Stimulated activated naive B cell treated with anti-CD40 and anti-IgM and Interleukin-4, amounts not matched to agents 10 μg/mL and 1 μg/mL and 100 μg/mL, for 72 hours (primary cell): ENCODE measurements around the gene NELFB.

Experiments
- ATAC-seq, 2 donors: fragments of 150-1000 bp; cut with Tn5 transposase; replicated peaks; 2 replicates each; pipeline ENCODE4 v1.10.0; 2021; ENCODE audit warnings: moderate library complexity in 1 of 2
- DNase-seq: peaks from one replicate; pipeline ENCODE4 v3.0.0; 2021
- H3K27ac Mint-ChIP-seq: one replicate; pipeline ENCODE4 v1.8.0; 2022; ENCODE audit warnings: mild to moderate bottlenecking, mixed read lengths
- H3K27me3 Mint-ChIP-seq, 2 donors: one replicate each; pipeline ENCODE4 v1.8.0; 2022; ENCODE audit warnings: mixed read lengths in 2 of 2
- H3K36me3 Mint-ChIP-seq, 2 donors: one replicate each; pipeline ENCODE4 v1.8.0; 2022; ENCODE audit warnings: mixed read lengths in 2 of 2, mild to moderate bottlenecking in 1 of 2
- H3K4me1 Mint-ChIP-seq, 2 donors: one replicate each; pipeline ENCODE4 v1.8.0; 2022; ENCODE audit warnings: mixed read lengths in 2 of 2, mild to moderate bottlenecking in 1 of 2
- H3K4me3 Mint-ChIP-seq, 2 donors: one replicate each; pipeline ENCODE4 v1.8.0; 2022; ENCODE audit warnings: mild to moderate bottlenecking in 2 of 2, mixed read lengths in 2 of 2, moderate library complexity in 1 of 2
- H3K9me3 Mint-ChIP-seq, 2 donors: one replicate each; pipeline ENCODE4 v1.8.0; 2022; ENCODE audit warnings: mixed read lengths in 2 of 2, mild to moderate bottlenecking in 1 of 2

NELFB gene

GRCh38 chr9:137228506-137228967 is 26.6 kb upstream of the NELFB start:
- no peak overlapping the region for H3K27ac Mint-ChIP-seq
- no peak for ATAC-seq
- peaks cover 9 to 24% of the 10 kb centered on the region in 2 donors for H3K4me1 Mint-ChIP-seq
- no peak overlapping the region for H3K4me3 Mint-ChIP-seq
- H3K36me3 Mint-ChIP-seq, result no peaks in the 10 kb centered on the region
- peaks cover 12 to 28% of the 10 kb centered on the region in 2 donors for H3K27me3 Mint-ChIP-seq
- H3K9me3 Mint-ChIP-seq, result no peaks in the 10 kb centered on the region
- no peak for DNase-seq

GRCh38 chr9:137228968-137229896 is 25.9 kb upstream of the NELFB start:
- ATAC-seq (no peak), DNase-seq (no peak)
- Mint-ChIP-seq H3K27me3 (peaks cover 12 to 28% of the 10 kb centered on the region in 2 donors), H3K4me3 (no peak overlapping the region), H3K4me1 (peaks cover 9 to 20% of the 10 kb centered on the region in 2 donors), H3K9me3 (no peaks in the 10 kb centered on the region), H3K27ac (no peak overlapping the region), H3K36me3 (no peaks in the 10 kb centered on the region)

GRCh38 chr9:137229903-137230704 is 25.0 kb upstream of the NELFB start:
- peaks cover 16 to 24% of the 10 kb centered on the region in 2 donors for H3K4me1 Mint-ChIP-seq
- no peak for DNase-seq
- no peak for ATAC-seq
- H3K27me3 Mint-ChIP-seq, result peaks cover 12 to 28% of the 10 kb centered on the region in 2 donors
- no peaks in the 10 kb centered on the region for H3K36me3 Mint-ChIP-seq
- H3K27ac Mint-ChIP-seq, result no peak overlapping the region
- no peaks in the 10 kb centered on the region for H3K9me3 Mint-ChIP-seq
- H3K4me3 Mint-ChIP-seq, result no peak overlapping the region

GRCh38 chr9:137230705-137231371 is 24.3 kb upstream of the NELFB start, which contains the start of gene SLC34A3:
SLC34A3 (plus strand) TSS chr9:137230901; CDS start chr9:137231703, 802 bp downstream.
- peaks cover 12 to 28% of the 10 kb centered on the region in 2 donors for H3K27me3 Mint-ChIP-seq
- H3K9me3 Mint-ChIP-seq, result no peaks in the 10 kb centered on the region
- DNase-seq (no peak), ATAC-seq (no peak)
- no peak within 1 kb of the TSS for H3K27ac Mint-ChIP-seq
- H3K4me1 Mint-ChIP-seq, result peaks cover 16 to 23% of the 10 kb centered on the region in 2 donors
- H3K36me3 Mint-ChIP-seq, result peaks cover 0 to 2% of the 10 kb centered on the region in 2 donors
- H3K4me3 Mint-ChIP-seq, result no peak within 1 kb of the TSS

GRCh38 chr9:137231372-137232039 is 23.6 kb upstream of the NELFB start:
- Mint-ChIP-seq H3K4me3 (no peak overlapping the region), H3K27ac (no peak overlapping the region), H3K9me3 (no peaks in the 10 kb centered on the region), H3K36me3 (peaks cover 0 to 2% of the 10 kb centered on the region in 2 donors), H3K27me3 (peaks cover 9 to 28% of the 10 kb centered on the region in 2 donors), H3K4me1 (peaks cover 18 to 28% of the 10 kb centered on the region in 2 donors)
- ATAC-seq (no peak), DNase-seq (no peak)

- Mint-ChIP-seq H3K27me3 (peaks cover 9 to 28% of the 10 kb centered on the region in 2 donors), H3K9me3 (no peaks in the 10 kb centered on the region), H3K4me1 (peaks cover 16 to 34% of the 10 kb centered on the region in 2 donors), H3K4me3 (no peak overlapping the region), H3K27ac (no peak overlapping the region), H3K36me3 (peaks cover 0 to 2% of the 10 kb centered on the region in 2 donors)
- ATAC-seq (no peak), DNase-seq (no peak)
Observed at GRCh38 chr9:137232101-137232500, 23.0 kb upstream of the NELFB start.

GRCh38 chr9:137232510-137232909 is 22.6 kb upstream of the NELFB start:
- ATAC-seq (no peak), DNase-seq (no peak)
- Mint-ChIP-seq H3K4me3 (no peak overlapping the region), H3K9me3 (no peaks in the 10 kb centered on the region), H3K27ac (no peak overlapping the region), H3K4me1 (peaks cover 17 to 35% of the 10 kb centered on the region in 2 donors), H3K36me3 (peaks cover 0 to 2% of the 10 kb centered on the region in 2 donors), H3K27me3 (peaks cover 7 to 25% of the 10 kb centered on the region in 2 donors)

GRCh38 chr9:137233143-137233980 is 21.8 kb upstream of the NELFB start:
- no peak for DNase-seq
- Mint-ChIP-seq H3K9me3 (no peaks in the 10 kb centered on the region), H3K4me3 (no peak overlapping the region), H3K27ac (no peak overlapping the region), H3K27me3 (peaks cover 4 to 21% of the 10 kb centered on the region in 2 donors), H3K4me1 (peaks cover 20 to 39% of the 10 kb centered on the region in 2 donors), H3K36me3 (peaks cover 0 to 2% of the 10 kb centered on the region in 2 donors)
- no peak for ATAC-seq

- H3K36me3 Mint-ChIP-seq, result peaks cover 0 to 4% of the 10 kb centered on the region in 2 donors
- H3K4me1 Mint-ChIP-seq, result peaks cover 24 to 47% of the 10 kb centered on the region in 2 donors
- H3K4me3 Mint-ChIP-seq, result no peak overlapping the region
- DNase-seq, result no peak
- ATAC-seq, result no peak
- peaks cover 0 to 18% of the 10 kb centered on the region in 2 donors for H3K27me3 Mint-ChIP-seq
- no peaks in the 10 kb centered on the region for H3K9me3 Mint-ChIP-seq
- no peak overlapping the region for H3K27ac Mint-ChIP-seq
Observed at GRCh38 chr9:137234055-137234697, 21.0 kb upstream of the NELFB start.

GRCh38 chr9:137234758-137235423 is 20.2 kb upstream of the NELFB start:
- peaks cover 0 to 4% of the 10 kb centered on the region in 2 donors for H3K36me3 Mint-ChIP-seq
- peaks cover 24 to 54% of the 10 kb centered on the region in 2 donors for H3K4me1 Mint-ChIP-seq
- no peaks in the 10 kb centered on the region for H3K9me3 Mint-ChIP-seq
- peak overlapping the region; percentile 51 for H3K27ac Mint-ChIP-seq
- peak; percentile 26 for ATAC-seq
- H3K4me3 Mint-ChIP-seq, result peak overlapping the region; percentile 42 to 52
- no peak for DNase-seq
- peaks cover 0 to 11% of the 10 kb centered on the region in 2 donors for H3K27me3 Mint-ChIP-seq

- DNase-seq (no peak), ATAC-seq (no peak)
- H3K4me1 Mint-ChIP-seq, result peaks cover 24 to 54% of the 10 kb centered on the region in 2 donors
- peaks cover 0 to 10% of the 10 kb centered on the region in 2 donors for H3K27me3 Mint-ChIP-seq
- H3K36me3 Mint-ChIP-seq, result peaks cover 0 to 4% of the 10 kb centered on the region in 2 donors
- H3K27ac Mint-ChIP-seq, result no peak overlapping the region
- peak overlapping the region; percentile 52 to 61 for H3K4me3 Mint-ChIP-seq
- no peaks in the 10 kb centered on the region for H3K9me3 Mint-ChIP-seq
Observed at GRCh38 chr9:137235424-137236237, 19.5 kb upstream of the NELFB start.
